Skeletal muscle tissue (tissue), 4 donors: ENCODE measurements around the gene INPP4B. TPM values are rescaled to one million over a fixed set of nuclear protein-coding genes. Genes with fewer than 3 reads are reported as not detected.

Experiments
- H3K27ac ChIP-seq: one replicate; pipeline ENCODE4 v1.7.0; 2013; ENCODE audit warnings: mild to moderate bottlenecking, low read depth, low read length, inconsistent platforms
- H3K27me3 ChIP-seq, 3 donors: one replicate each; pipeline ENCODE4 v1.7.0; 2013; ENCODE audit warnings: low read length in 3 of 3; ENCODE audit not compliant: control insufficient read depth in 3 of 3, insufficient read depth in 3 of 3
- H3K36me3 ChIP-seq, 3 donors: one replicate each; pipeline ENCODE4 v1.7.0; 2013; ENCODE audit warnings: low read length in 3 of 3; ENCODE audit not compliant: control insufficient read depth in 3 of 3, insufficient read depth in 3 of 3
- H3K4me1 ChIP-seq, 3 donors: one replicate each; pipeline ENCODE4 v1.7.0; 2013; ENCODE audit warnings: low read length in 3 of 3, mild to moderate bottlenecking in 3 of 3; ENCODE audit not compliant: control insufficient read depth in 3 of 3, insufficient read depth in 3 of 3
- H3K4me3 ChIP-seq, 3 donors: one replicate each; pipeline ENCODE4 v1.7.0; 2013; ENCODE audit warnings: low read length in 3 of 3
- H3K9ac ChIP-seq, 3 donors: one replicate each; pipeline ENCODE4 v1.7.0; 2013; ENCODE audit warnings: low read length in 3 of 3, mild to moderate bottlenecking in 3 of 3, moderate library complexity in 2 of 3, low read depth in 1 of 3
- H3K9me3 ChIP-seq, 3 donors: one replicate each; pipeline ENCODE4 v1.7.0; 2013; ENCODE audit warnings: low read length in 3 of 3; ENCODE audit not compliant: control insufficient read depth in 3 of 3
- total RNA-seq: library from RNA; depleted of rRNA; stranded (reverse); fragments of >200 nt; gene quantifications from one replicate; pipeline ENCODE4 v1.2.3, GENCODE V29; 2014
- donor health status: Osteomylitis.

Gene INPP4B
- total RNA-seq, 1 donor from 2014 or later: 52.7 TPM

DNA sequence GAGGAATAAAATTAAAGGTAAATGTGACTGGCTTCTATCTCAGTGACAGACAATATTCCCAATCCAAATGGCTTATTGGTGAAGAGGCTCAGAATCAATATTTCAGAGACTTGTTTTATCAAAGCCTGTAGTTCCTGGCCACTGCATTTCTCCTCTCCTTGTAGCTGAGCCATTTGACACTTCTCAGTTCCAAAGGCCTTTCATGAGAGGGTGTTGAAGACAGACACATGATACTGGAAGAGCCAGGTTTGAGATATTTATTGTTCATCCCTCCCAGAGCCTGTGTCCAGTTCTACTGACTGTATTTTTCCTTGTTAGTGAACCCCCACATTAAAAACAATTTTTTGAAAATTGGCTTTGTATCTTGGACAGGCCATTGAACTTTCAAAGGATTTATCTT, 12.9 kb upstream of the INPP4B start:
- H3K4me1 ChIP-seq: no peaks in the 10 kb centered on the region
- no peak overlapping the region for H3K9ac ChIP-seq
- no peak overlapping the region for H3K4me3 ChIP-seq
- no peaks in the 10 kb centered on the region for H3K9me3 ChIP-seq
- no peaks in the 10 kb centered on the region for H3K36me3 ChIP-seq
- no peak overlapping the region for H3K27ac ChIP-seq
- no peaks in the 10 kb centered on the region for H3K27me3 ChIP-seq

DNA sequence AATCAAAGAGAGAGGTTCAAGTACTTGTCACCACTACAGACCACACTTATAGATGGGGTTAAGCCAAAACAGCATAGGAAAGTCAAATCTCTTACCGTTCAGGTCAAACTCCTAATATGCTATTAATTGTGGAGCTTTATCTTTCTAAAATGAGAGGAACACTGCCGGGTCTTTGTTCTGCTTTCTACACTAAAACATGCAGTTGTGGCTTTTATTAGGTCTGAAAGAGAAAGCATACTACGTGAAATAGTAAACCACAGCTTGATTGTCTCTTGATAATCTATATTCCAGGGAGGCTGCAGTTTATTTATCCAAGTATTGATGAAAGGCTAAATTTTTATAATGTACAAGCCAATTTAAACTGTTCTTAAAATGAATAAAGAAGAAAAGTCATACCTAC, 12.3 kb upstream of the INPP4B start:
- no peak overlapping the region for H3K27ac ChIP-seq
- no peak overlapping the region for H3K9ac ChIP-seq
- H3K4me1 ChIP-seq: no peaks in the 10 kb centered on the region
- no peaks in the 10 kb centered on the region for H3K36me3 ChIP-seq
- no peaks in the 10 kb centered on the region for H3K9me3 ChIP-seq
- no peaks in the 10 kb centered on the region for H3K27me3 ChIP-seq
- H3K4me3 ChIP-seq: no peak overlapping the region

GRCh38 chr4:142856576-142856975, 10.5 kb upstream of the INPP4B start:
- Histone ChIP-seq H3K36me3 (no peaks in the 10 kb centered on the region), H3K4me1 (no peaks in the 10 kb centered on the region), H3K4me3 (no peak overlapping the region), H3K9me3 (no peaks in the 10 kb centered on the region), H3K27me3 (no peaks in the 10 kb centered on the region), H3K9ac (no peak overlapping the region), H3K27ac (no peak overlapping the region)

- no peak overlapping the region for H3K9ac ChIP-seq
- no peaks in the 10 kb centered on the region for H3K27me3 ChIP-seq
- H3K36me3 ChIP-seq: no peaks in the 10 kb centered on the region
- H3K4me1 ChIP-seq: peaks cover 3 to 11% (median 8%) of the 10 kb centered on the region in 3 donors
- no peaks in the 10 kb centered on the region for H3K9me3 ChIP-seq
- H3K27ac ChIP-seq: no peak overlapping the region
- H3K4me3 ChIP-seq: no peak overlapping the region
Measured at GRCh38 chr4:142850478-142850877, 4.4 kb upstream of the INPP4B start.

GRCh38 chr4:142846729-142847596, 862 bp upstream of the INPP4B start:
- Histone ChIP-seq H3K4me3 (peak overlapping the region; percentile 81 to 84 (median 84)), H3K9ac (peak overlapping the region; percentile 83 to 89 (median 89)), H3K36me3 (no peaks in the 10 kb centered on the region), H3K27me3 (no peaks in the 10 kb centered on the region), H3K27ac (peak overlapping the region; percentile 77), H3K9me3 (no peaks in the 10 kb centered on the region), H3K4me1 (peaks cover 7 to 21% (median 13%) of the 10 kb centered on the region in 3 donors)

- Histone ChIP-seq H3K9me3 (no peaks in the 10 kb centered on the region), H3K36me3 (no peaks in the 10 kb centered on the region), H3K4me1 (peaks cover 7 to 21% (median 13%) of the 10 kb centered on the region in 3 donors), H3K27me3 (no peaks in the 10 kb centered on the region), H3K4me3 (peak overlapping the region; percentile 81 to 84 (median 84)), H3K9ac (peak overlapping the region; percentile 83 to 89 (median 89)), H3K27ac (peak overlapping the region; percentile 77)
Measured at GRCh38 chr4:142845293-142846107, 601 bp downstream of the INPP4B start.

DNA sequence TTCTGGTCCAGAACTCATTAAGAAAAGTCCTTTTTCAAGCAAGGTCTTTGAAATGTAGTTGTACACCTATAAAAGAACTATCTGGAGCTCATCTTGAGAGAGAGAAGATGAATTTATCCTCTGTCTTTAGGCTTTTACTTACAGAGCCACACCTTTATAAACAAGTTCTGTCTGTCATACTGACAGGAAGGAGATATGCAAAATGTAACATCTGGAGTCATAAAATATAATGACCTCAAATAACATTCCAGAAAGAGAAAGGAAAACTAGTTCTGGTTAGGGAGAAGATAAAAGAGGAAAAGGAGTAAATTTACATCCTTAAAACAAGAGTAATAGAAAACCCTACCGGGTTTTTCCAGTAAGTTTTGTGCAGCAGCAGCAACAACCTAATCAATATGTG, 1.3 kb downstream of the INPP4B start:
- Histone ChIP-seq H3K9me3 (no peaks in the 10 kb centered on the region), H3K27me3 (no peaks in the 10 kb centered on the region), H3K4me3 (peak overlapping the region in 2 of 3 donors; percentile 84), H3K27ac (peak overlapping the region; percentile 77), H3K4me1 (peaks cover 7 to 21% (median 13%) of the 10 kb centered on the region in 3 donors), H3K36me3 (no peaks in the 10 kb centered on the region), H3K9ac (peak overlapping the region in 1 of 3 donors; percentile 89)

DNA sequence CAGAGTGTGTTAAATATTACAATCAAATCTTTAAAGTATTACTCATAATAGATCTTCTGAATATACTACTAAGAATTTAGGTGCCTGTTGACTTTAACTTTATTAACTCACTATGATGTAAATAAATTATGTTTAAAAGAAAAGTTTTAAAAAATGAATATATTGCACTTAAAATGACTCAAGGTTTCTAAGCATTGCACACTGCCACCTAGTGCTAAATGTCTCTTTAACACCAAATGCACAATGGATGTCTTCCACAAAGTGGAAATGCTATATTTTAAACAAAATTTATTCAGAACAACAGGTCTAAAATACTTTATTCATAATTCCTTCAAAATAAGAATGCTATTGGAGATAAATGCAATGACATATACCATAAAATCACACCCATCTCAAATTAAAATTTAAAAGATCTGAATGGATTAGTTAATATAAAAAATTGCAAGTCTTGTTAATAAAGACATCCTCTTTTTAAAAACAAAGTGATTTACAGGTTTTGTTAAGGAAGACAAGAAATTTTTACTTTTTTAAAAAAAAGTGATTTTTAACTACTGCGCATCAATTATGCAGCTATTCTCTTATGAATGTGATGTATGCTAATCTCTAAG, 5.5 kb downstream of the INPP4B start:
- H3K4me1 ChIP-seq: peaks cover 6 to 10% (median 6%) of the 10 kb centered on the region in 3 donors
- H3K36me3 ChIP-seq: no peaks in the 10 kb centered on the region
- no peak overlapping the region for H3K9ac ChIP-seq
- H3K27me3 ChIP-seq: no peaks in the 10 kb centered on the region
- no peak overlapping the region for H3K27ac ChIP-seq
- H3K9me3 ChIP-seq: no peaks in the 10 kb centered on the region
- no peak overlapping the region for H3K4me3 ChIP-seq

GRCh38 chr4:142838778-142839177, 7.3 kb downstream of the INPP4B start:
- Histone ChIP-seq H3K4me3 (no peak overlapping the region), H3K9me3 (no peaks in the 10 kb centered on the region), H3K27ac (no peak overlapping the region), H3K27me3 (no peaks in the 10 kb centered on the region), H3K36me3 (no peaks in the 10 kb centered on the region), H3K4me1 (peaks cover 0 to 2% (median 0%) of the 10 kb centered on the region in 3 donors), H3K9ac (no peak overlapping the region)
